ENCODE data around the gene SESN3.

DNA sequence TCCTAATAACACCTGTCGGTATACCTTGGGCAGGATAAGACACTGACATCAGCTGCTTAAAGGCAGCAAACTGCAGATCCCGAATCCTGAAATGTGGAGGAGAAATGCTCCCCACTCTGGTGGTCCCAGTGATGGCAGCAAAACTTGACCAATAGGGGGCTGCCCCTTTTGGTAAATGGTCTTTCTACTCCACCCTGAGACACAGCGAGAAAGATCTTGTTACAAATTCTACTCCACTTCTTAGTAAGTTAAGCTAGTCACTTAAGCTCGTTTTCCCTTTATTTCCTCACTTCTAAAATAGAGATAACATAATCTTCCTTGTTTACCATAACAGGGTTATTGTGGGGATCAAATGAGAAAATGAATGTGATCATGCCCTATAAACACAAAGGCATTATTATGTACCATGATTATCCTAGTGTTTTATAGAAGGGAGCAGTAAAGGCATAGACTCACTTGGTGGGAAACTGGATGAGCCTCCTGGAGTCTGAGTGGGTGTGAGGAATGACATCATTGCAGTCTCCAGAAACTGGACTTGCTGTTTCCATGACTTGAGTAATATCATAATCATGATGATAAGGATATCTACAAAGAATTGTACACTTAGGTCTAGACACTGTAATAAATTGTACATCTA, 90.5 kb downstream of the SESN3 start:
- TF ChIP-seq YY1 (IDR thresholded peaks at IDR 0.05; ENCODE audit: low read depth): no peak
- TF ChIP-seq, protein P1, sequence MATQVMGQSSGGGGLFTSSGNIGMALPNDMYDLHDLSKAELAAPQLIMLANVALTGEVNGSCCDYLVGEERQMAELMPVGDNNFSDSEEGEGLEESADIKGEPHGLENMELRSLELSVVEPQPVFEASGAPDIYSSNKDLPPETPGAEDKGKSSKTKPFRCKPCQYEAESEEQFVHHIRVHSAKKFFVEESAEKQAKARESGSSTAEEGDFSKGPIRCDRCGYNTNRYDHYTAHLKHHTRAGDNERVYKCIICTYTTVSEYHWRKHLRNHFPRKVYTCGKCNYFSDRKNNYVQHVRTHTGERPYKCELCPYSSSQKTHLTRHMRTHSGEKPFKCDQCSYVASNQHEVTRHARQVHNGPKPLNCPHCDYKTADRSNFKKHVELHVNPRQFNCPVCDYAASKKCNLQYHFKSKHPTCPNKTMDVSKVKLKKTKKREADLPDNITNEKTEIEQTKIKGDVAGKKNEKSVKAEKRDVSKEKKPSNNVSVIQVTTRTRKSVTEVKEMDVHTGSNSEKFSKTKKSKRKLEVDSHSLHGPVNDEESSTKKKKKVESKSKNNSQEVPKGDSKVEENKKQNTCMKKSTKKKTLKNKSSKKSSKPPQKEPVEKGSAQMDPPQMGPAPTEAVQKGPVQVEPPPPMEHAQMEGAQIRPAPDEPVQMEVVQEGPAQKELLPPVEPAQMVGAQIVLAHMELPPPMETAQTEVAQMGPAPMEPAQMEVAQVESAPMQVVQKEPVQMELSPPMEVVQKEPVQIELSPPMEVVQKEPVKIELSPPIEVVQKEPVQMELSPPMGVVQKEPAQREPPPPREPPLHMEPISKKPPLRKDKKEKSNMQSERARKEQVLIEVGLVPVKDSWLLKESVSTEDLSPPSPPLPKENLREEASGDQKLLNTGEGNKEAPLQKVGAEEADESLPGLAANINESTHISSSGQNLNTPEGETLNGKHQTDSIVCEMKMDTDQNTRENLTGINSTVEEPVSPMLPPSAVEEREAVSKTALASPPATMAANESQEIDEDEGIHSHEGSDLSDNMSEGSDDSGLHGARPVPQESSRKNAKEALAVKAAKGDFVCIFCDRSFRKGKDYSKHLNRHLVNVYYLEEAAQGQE (IDR thresholded peaks at IDR 0.05; ENCODE audit: low read depth): no peak
- TF ChIP-seq EP300 (IDR thresholded peaks at IDR 0.05; ENCODE audit: borderline replicate concordance): no peak
- TF ChIP-seq TAF1 (IDR thresholded peaks at IDR 0.05; ENCODE audit: low read depth): no peak
- TF ChIP-seq EGR1 (IDR thresholded peaks at IDR 0.05): no peak
- no peak for TF ChIP-seq CEBPB (IDR thresholded peaks at IDR 0.05)
- TF ChIP-seq, protein P2, sequence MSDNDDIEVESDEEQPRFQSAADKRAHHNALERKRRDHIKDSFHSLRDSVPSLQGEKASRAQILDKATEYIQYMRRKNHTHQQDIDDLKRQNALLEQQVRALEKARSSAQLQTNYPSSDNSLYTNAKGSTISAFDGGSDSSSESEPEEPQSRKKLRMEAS (IDR thresholded peaks at IDR 0.05): no peak
- no peak for TF ChIP-seq RAD21 (IDR thresholded peaks at IDR 0.05; ENCODE audit: low read depth)
- no peak for TF ChIP-seq CREB1 (IDR thresholded peaks at IDR 0.05; ENCODE audit: low read depth)
- no peak for TF ChIP-seq FOXM1 (IDR thresholded peaks at IDR 0.05; ENCODE audit: borderline replicate concordance, low read depth)
- no peak for TF ChIP-seq TCF12 (IDR thresholded peaks at IDR 0.05; ENCODE audit: low read depth)
- TF ChIP-seq NFIC (IDR thresholded peaks at IDR 0.05): no peak
- TF ChIP-seq TEAD4 (IDR thresholded peaks at IDR 0.05): no peak

Measured in Ishikawa (cell line).